ENCODE measurements around the gene AMH. TPM values are rescaled to one million over a fixed set of nuclear protein-coding genes. Genes with fewer than 3 reads are reported as not detected.

Gene AMH
- total and polyA plus RNA-seq, 2 of the 13 experiments (the other 11 are each of a cell fraction or from before 2014, with no cell fraction given) = 0.03 to 0.18 TPM

DNA sequence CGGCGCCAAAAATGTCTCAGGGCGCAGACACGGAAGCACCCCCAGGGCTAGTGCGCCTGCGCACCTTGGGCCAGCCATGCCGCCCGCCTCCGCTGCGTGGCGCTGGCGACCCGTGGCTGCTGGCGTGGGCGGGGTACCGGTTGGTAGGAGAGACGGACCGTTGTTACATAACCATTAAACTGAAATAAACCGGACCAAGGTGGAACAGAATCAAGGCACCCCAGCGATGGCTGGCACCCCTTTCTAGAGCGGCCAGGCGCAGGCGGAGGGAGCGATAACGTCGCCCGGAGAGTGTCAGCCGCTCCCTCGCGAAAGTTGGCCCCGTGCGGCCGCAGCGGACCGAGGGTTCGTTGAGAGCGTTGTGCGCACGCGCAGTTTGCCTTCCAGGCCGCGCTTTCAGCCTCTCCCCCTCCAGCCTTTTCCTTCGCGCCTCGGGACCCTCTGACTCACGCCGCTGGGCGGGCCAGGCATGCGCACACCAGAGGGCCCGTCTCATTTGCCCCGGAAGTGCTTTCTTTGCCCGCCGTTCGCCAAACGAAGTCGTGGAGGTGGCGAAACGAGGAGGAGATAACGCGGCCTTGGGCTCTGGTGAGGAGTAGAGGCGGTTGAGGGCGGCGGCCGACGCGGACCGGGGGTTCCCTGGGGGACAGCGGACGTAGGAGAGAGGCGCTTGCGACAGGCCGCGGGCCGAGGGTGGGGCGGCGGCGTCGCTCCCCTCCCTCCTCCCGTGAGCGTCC is 12.6 kb upstream of the AMH start, which contains the start of the genes PLEKHJ1 and SF3A2 (continued):
- no peak for TF ChIP-seq ZUFSP (CRISPR knock-in tag; IDR thresholded peaks at IDR 0.05; ENCODE audit: borderline replicate concordance)
- peak; percentile 25; the same call in 1 of the 2 replicates for TF ChIP-seq ELF3 (CRISPR knock-in tag; IDR thresholded peaks at IDR 0.05)
- no peak for TF ChIP-seq ZNF773 (CRISPR knock-in tag; IDR thresholded peaks at IDR 0.05; ENCODE audit: borderline replicate concordance)
- TF ChIP-seq, protein P1, sequence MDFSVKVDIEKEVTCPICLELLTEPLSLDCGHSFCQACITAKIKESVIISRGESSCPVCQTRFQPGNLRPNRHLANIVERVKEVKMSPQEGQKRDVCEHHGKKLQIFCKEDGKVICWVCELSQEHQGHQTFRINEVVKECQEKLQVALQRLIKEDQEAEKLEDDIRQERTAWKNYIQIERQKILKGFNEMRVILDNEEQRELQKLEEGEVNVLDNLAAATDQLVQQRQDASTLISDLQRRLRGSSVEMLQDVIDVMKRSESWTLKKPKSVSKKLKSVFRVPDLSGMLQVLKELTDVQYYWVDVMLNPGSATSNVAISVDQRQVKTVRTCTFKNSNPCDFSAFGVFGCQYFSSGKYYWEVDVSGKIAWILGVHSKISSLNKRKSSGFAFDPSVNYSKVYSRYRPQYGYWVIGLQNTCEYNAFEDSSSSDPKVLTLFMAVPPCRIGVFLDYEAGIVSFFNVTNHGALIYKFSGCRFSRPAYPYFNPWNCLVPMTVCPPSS (IDR thresholded peaks at IDR 0.05) = no peak
- TF ChIP-seq GATAD1 (CRISPR knock-in tag; IDR thresholded peaks at IDR 0.05) = peak; percentile 90
- peak; percentile 1; the same call in 1 of the 2 replicates for TF ChIP-seq SOX13 (IDR thresholded peaks at IDR 0.05)
- peak in 1 of 2 experiments; percentile 58; a peak in 2 of 4 replicates for TF ChIP-seq SOX13 (CRISPR knock-in tag; conservative IDR thresholded peaks at IDR 0.05 in 1 of 2, IDR thresholded peaks at IDR 0.05 in 1 of 2)
- TF ChIP-seq KDM1A (CRISPR knock-in tag; IDR thresholded peaks at IDR 0.05) = no peak
- TF ChIP-seq NFE2L1 (CRISPR knock-in tag; IDR thresholded peaks at IDR 0.05; ENCODE audit: borderline replicate concordance) = no peak; the same call in 1 of the 2 replicates
- TF ChIP-seq YEATS4 (CRISPR knock-in tag; IDR thresholded peaks at IDR 0.05; ENCODE audit: borderline replicate concordance) = peak; percentile 94
- TF ChIP-seq NCOA1 (CRISPR knock-in tag; IDR thresholded peaks at IDR 0.05) = peak; percentile 74; the same call in 1 of the 2 replicates
- TF ChIP-seq ZNF430 (CRISPR knock-in tag; IDR thresholded peaks at IDR 0.05) = peak; percentile 98
- TF ChIP-seq RFX3 (CRISPR knock-in tag; IDR thresholded peaks at IDR 0.05) = no peak
- TF ChIP-seq MIXL1 (CRISPR knock-in tag; IDR thresholded peaks at IDR 0.05) = peak; percentile 81
- TF ChIP-seq, protein P2, sequence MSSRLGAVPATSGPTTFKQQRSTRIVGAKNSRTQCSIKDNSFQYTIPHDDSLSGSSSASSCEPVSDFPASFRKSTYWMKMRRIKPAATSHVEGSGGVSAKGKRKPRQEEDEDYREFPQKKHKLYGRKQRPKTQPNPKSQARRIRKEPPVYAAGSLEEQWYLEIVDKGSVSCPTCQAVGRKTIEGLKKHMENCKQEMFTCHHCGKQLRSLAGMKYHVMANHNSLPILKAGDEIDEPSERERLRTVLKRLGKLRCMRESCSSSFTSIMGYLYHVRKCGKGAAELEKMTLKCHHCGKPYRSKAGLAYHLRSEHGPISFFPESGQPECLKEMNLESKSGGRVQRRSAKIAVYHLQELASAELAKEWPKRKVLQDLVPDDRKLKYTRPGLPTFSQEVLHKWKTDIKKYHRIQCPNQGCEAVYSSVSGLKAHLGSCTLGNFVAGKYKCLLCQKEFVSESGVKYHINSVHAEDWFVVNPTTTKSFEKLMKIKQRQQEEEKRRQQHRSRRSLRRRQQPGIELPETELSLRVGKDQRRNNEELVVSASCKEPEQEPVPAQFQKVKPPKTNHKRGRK (CRISPR knock-in tag; IDR thresholded peaks at IDR 0.05) = no peak
- TF ChIP-seq, protein P3, sequence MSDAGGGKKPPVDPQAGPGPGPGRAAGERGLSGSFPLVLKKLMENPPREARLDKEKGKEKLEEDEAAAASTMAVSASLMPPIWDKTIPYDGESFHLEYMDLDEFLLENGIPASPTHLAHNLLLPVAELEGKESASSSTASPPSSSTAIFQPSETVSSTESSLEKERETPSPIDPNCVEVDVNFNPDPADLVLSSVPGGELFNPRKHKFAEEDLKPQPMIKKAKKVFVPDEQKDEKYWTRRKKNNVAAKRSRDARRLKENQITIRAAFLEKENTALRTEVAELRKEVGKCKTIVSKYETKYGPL (CRISPR knock-in tag; IDR thresholded peaks at IDR 0.05) = peak; percentile 99
- peak; percentile 42; the same call in 1 of the 2 replicates for TF ChIP-seq CREM (IDR thresholded peaks at IDR 0.05)
- 0 out of 2 replicates have a peak, but pooled peaks have one; percentile 32 for TF ChIP-seq CREM (CRISPR knock-in tag; IDR thresholded peaks at IDR 0.05)
- peak; percentile 93 for TF ChIP-seq ZNF737 (CRISPR knock-in tag; IDR thresholded peaks at IDR 0.05; ENCODE audit: borderline replicate concordance)
- TF ChIP-seq, protein P4, sequence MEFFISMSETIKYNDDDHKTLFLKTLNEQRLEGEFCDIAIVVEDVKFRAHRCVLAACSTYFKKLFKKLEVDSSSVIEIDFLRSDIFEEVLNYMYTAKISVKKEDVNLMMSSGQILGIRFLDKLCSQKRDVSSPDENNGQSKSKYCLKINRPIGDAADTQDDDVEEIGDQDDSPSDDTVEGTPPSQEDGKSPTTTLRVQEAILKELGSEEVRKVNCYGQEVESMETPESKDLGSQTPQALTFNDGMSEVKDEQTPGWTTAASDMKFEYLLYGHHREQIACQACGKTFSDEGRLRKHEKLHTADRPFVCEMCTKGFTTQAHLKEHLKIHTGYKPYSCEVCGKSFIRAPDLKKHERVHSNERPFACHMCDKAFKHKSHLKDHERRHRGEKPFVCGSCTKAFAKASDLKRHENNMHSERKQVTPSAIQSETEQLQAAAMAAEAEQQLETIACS (CRISPR knock-in tag; IDR thresholded peaks at IDR 0.05) = no peak
- TF ChIP-seq, protein P5, sequence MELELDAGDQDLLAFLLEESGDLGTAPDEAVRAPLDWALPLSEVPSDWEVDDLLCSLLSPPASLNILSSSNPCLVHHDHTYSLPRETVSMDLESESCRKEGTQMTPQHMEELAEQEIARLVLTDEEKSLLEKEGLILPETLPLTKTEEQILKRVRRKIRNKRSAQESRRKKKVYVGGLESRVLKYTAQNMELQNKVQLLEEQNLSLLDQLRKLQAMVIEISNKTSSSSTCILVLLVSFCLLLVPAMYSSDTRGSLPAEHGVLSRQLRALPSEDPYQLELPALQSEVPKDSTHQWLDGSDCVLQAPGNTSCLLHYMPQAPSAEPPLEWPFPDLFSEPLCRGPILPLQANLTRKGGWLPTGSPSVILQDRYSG (CRISPR knock-in tag; IDR thresholded peaks at IDR 0.05) = no peak; the same call in 1 of the 2 replicates
- no peak for TF ChIP-seq MATR3 (CRISPR knock-in tag; IDR thresholded peaks at IDR 0.05)
- peak; percentile 93; the same call in 1 of the 2 replicates for TF ChIP-seq NFKB2 (CRISPR knock-in tag; IDR thresholded peaks at IDR 0.05; ENCODE audit: borderline replicate concordance)

Data from HepG2 (cell line).